ENCODE data around the gene SHKBP1.

GRCh38 chr19:40610396-40611064, 33.9 kb downstream of the SHKBP1 start:
- TF ChIP-seq EZH2 (IDR thresholded peaks at IDR 0.05; ENCODE audit: borderline replicate concordance, insufficient read depth, low read length, poor library complexity, severe bottlenecking) (no peak), CTCF (IDR thresholded peaks at IDR 0.05; ENCODE audit: poor library complexity, severe bottlenecking) (no peak), POLR2AphosphoS5 (IDR thresholded peaks at IDR 0.05) (no peak), TAF1 (IDR thresholded peaks at IDR 0.05; ENCODE audit: low read depth) (no peak), RAD21 (conservative IDR thresholded peaks at IDR 0.05) (no peak), SMC3 (conservative IDR thresholded peaks at IDR 0.05; ENCODE audit: poor library complexity) (no peak), EP300 (conservative IDR thresholded peaks at IDR 0.05; ENCODE audit: poor library complexity, severe bottlenecking) (no peak)
- TF ChIP-seq, protein P1, sequence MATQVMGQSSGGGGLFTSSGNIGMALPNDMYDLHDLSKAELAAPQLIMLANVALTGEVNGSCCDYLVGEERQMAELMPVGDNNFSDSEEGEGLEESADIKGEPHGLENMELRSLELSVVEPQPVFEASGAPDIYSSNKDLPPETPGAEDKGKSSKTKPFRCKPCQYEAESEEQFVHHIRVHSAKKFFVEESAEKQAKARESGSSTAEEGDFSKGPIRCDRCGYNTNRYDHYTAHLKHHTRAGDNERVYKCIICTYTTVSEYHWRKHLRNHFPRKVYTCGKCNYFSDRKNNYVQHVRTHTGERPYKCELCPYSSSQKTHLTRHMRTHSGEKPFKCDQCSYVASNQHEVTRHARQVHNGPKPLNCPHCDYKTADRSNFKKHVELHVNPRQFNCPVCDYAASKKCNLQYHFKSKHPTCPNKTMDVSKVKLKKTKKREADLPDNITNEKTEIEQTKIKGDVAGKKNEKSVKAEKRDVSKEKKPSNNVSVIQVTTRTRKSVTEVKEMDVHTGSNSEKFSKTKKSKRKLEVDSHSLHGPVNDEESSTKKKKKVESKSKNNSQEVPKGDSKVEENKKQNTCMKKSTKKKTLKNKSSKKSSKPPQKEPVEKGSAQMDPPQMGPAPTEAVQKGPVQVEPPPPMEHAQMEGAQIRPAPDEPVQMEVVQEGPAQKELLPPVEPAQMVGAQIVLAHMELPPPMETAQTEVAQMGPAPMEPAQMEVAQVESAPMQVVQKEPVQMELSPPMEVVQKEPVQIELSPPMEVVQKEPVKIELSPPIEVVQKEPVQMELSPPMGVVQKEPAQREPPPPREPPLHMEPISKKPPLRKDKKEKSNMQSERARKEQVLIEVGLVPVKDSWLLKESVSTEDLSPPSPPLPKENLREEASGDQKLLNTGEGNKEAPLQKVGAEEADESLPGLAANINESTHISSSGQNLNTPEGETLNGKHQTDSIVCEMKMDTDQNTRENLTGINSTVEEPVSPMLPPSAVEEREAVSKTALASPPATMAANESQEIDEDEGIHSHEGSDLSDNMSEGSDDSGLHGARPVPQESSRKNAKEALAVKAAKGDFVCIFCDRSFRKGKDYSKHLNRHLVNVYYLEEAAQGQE (IDR thresholded peaks at IDR 0.05; ENCODE audit: borderline replicate concordance), result no peak
